ENCODE results near the gene SCLY. TPM values are rescaled to one million over a fixed set of nuclear protein-coding genes. Genes with fewer than 3 reads are reported as not detected.

Gene SCLY
- total and polyA plus RNA-seq, 9 donors: 7.3 to 18.0 (median 12.5) TPM

DNA sequence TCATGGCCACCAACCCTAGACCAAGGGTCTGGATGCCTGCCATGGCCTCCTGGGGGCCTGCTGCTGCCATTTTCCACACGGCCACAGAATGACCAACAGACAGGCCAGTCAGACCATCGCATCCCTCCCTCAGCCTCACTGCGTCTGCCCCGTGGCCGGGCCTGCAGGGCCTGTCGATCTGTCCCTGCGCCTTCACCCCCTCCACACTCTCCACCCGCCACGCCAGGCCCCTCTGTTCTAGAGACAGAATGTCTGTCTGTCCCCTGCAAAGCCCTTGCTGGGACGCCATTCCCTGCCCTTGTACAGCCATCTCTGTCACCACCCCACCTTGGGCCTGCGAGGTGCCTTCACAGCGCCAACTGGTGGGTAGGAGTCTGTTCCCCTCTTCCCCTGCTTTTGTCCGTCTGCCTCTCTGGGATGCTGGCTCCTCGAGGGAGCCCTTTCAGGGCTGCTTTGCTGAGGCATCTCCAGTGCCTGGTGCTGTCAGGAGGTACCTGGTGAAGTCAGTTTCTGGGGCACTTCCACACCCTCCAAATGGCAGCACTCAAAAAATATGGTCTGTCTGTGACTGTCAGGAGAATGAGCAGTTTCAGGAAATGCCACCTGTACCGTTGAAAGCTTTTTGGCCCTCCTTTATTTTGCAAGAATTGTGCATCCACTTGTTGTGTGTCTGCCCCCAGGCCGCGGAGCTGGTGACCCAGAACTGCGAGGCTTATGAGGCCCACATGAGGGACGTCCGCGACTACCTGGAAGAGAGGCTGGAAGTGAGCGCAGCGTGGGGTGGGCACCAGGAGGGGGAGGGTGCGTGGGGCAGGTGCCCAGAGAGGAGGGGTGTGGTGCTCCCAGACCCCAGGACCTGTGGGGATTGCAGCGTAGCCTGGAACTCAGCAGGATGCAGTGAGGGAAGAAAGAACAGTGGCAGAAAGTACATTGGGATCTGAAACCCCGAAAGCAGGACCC is 32.7 kb downstream of the SCLY start:
- DNase-seq: peak in 1 of 5 donors; percentile 13
- H3K27me3 ChIP-seq: no peaks in the 10 kb centered on the region
- H3K27ac ChIP-seq: no peak overlapping the region
- intact Hi-C loops (cut with DNase I): no loop called here
- 82 to 86% (median 86%) methylated on average over 26 of the region's 26 CpGs for WGBS, 3 donors
- no peaks in the 10 kb centered on the region for H3K4me1 ChIP-seq (ENCODE audit: insufficient read depth)
- no peak overlapping the region for H3K4me3 ChIP-seq
- no peaks in the 10 kb centered on the region for H3K9me3 ChIP-seq
- TF ChIP-seq CTCF (IDR thresholded peaks at IDR 0.05): no peak
- TF ChIP-seq EP300 (IDR thresholded peaks at IDR 0.05): no peak
- no peak for TF ChIP-seq POLR2A (IDR thresholded peaks at IDR 0.05)
- no peaks in the 10 kb centered on the region for H3K36me3 ChIP-seq

DNA sequence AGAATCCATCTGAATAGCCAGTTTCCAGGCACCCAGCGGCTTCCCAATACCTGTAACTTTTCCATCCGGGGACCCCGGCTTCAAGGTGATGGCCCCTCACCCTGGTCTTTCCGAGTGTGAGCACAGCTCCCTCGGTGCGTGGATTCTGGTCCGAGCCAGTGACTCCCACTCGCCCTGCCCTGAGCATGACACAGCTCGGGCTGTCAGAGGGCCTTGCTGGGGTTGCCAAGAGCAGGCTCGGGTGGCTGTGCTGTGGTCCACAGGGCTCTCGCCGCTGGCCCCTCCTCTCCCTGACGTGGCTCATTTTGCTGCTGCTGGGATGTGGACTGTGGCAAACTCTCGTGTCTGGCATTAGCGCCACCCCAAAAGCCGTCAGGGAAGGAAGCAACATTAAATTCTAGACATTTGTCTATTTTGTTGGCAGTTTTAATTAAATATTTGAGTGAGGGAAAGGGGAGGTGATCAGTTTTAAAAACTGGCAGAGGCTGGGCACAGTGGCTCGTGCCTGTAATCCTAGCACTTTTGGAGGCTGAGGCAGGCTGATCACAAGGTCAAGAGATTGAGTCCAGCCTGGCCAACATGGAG is 33.7 kb downstream of the SCLY start:
- Histone ChIP-seq H3K36me3 (no peaks in the 10 kb centered on the region), H3K4me1 (ENCODE audit: insufficient read depth) (no peaks in the 10 kb centered on the region), H3K27ac (no peak overlapping the region), H3K4me3 (no peak overlapping the region), H3K27me3 (no peaks in the 10 kb centered on the region), H3K9me3 (no peaks in the 10 kb centered on the region)
- TF ChIP-seq CTCF (IDR thresholded peaks at IDR 0.05) (no peak), POLR2A (IDR thresholded peaks at IDR 0.05) (no peak), EP300 (IDR thresholded peaks at IDR 0.05) (no peak)
- WGBS, 3 donors: 76 to 78% (median 78%) methylated on average over 17 of the region's 17 CpGs
- intact Hi-C loops (cut with DNase I): no loop called here
- DNase-seq: no peak

- Histone ChIP-seq H3K36me3 (no peaks in the 10 kb centered on the region), H3K27ac (no peak overlapping the region), H3K27me3 (no peaks in the 10 kb centered on the region), H3K9me3 (no peaks in the 10 kb centered on the region), H3K4me3 (no peak overlapping the region), H3K4me1 (ENCODE audit: insufficient read depth) (no peaks in the 10 kb centered on the region)
- no peak for DNase-seq
- TF ChIP-seq CTCF (IDR thresholded peaks at IDR 0.05): no peak
- TF ChIP-seq EP300 (IDR thresholded peaks at IDR 0.05): no peak
- TF ChIP-seq POLR2A (IDR thresholded peaks at IDR 0.05): no peak
- WGBS, 3 donors: 78 to 92% (median 88%) methylated on average over 7 of the region's 7 CpGs
- intact Hi-C loops (cut with DNase I): no loop called here
Measured at GRCh38 chr2:238095143-238095542, 34.3 kb downstream of the SCLY start.

GRCh38 chr2:238096311-238097011 is 35.7 kb downstream of the SCLY start:
- DNase-seq: no peak
- WGBS, 3 donors: 53 to 76% (median 55%) methylated on average over 20 to 22 of the region's 22 CpGs
- TF ChIP-seq POLR2A (IDR thresholded peaks at IDR 0.05) (no peak), CTCF (IDR thresholded peaks at IDR 0.05) (no peak)

More at GRCh38 chr2:238096311-238097011, 35.7 kb downstream of the SCLY start:
- intact Hi-C loops (cut with DNase I): no loop called here
- no peaks in the 10 kb centered on the region for H3K4me1 ChIP-seq (ENCODE audit: insufficient read depth)
- H3K9me3 ChIP-seq: no peaks in the 10 kb centered on the region
- no peaks in the 10 kb centered on the region for H3K27me3 ChIP-seq
- no peak overlapping the region for H3K27ac ChIP-seq
- H3K4me3 ChIP-seq: no peak overlapping the region
- no peaks in the 10 kb centered on the region for H3K36me3 ChIP-seq
